HEK293 (cell line): ENCODE data around the gene PMVK.

Experiments used
- ATF2 ChIP-seq: fragments of 450-650 bp; formaldehyde crosslinking; IDR thresholded peaks from 2 replicates; pipeline ENCODE4 v1.5.1; 2016; ENCODE audit warnings: missing biosample characterization, missing genetic modification characterization, low read depth
- CTCF ChIP-seq: fragments of 450-650 bp; formaldehyde crosslinking; IDR thresholded peaks from 2 replicates; pipeline ENCODE4 v1.5.1; 2016; ENCODE audit warnings: missing biosample characterization, missing genetic modification characterization
- INSM2 ChIP-seq: fragments of 450-650 bp; formaldehyde crosslinking; IDR thresholded peaks from 2 replicates; pipeline ENCODE4 v1.5.1; 2016; ENCODE audit warnings: missing biosample characterization, missing genetic modification characterization
- KLF16 ChIP-seq: fragments of 450-650 bp; formaldehyde crosslinking; IDR thresholded peaks from 2 replicates; pipeline ENCODE4 v1.5.1; 2017; ENCODE audit warnings: missing biosample characterization, missing genetic modification characterization
- KLF9 ChIP-seq: fragments of 450-650 bp; formaldehyde crosslinking; IDR thresholded peaks from 2 replicates; pipeline ENCODE4 v1.5.1; 2016; ENCODE audit warnings: missing biosample characterization, missing genetic modification characterization, low read depth
- PBX3 ChIP-seq: sonication (generic); formaldehyde crosslinking; IDR thresholded peaks from 2 replicates; pipeline ENCODE4 v1.8.1; 2022; ENCODE audit warnings: mild to moderate bottlenecking, moderate library complexity, missing genetic modification reagents
- REST ChIP-seq: fragments of 450-650 bp; formaldehyde crosslinking; IDR thresholded peaks from 2 replicates; pipeline ENCODE4 v1.5.1; 2016; ENCODE audit warnings: missing biosample characterization, missing genetic modification characterization
- YY1 ChIP-seq: fragments of 450-650 bp; formaldehyde crosslinking; IDR thresholded peaks from 2 replicates; pipeline ENCODE4 v1.5.1; 2018; ENCODE audit warnings: missing biosample characterization, missing genetic modification characterization
- ZBTB21 ChIP-seq: fragments of 450-650 bp; formaldehyde crosslinking; IDR thresholded peaks from 2 replicates; pipeline ENCODE4 v1.5.1; 2017; ENCODE audit warnings: missing biosample characterization, missing genetic modification characterization
- ZNF776 ChIP-seq: fragments of 450-650 bp; formaldehyde crosslinking; IDR thresholded peaks from 2 replicates; pipeline ENCODE4 v1.5.0; 2017; ENCODE audit warnings: missing biosample characterization, missing genetic modification characterization, borderline replicate concordance

- TF ChIP-seq ZBTB21 (no peak), ATF2 (no peak), KLF16 (no peak), CTCF (tag by site-specific recombination) (no peak), YY1 (tag by site-specific recombination) (no peak), REST (no peak), KLF9 (tag by site-specific recombination) (no peak), ZNF776 (tag by site-specific recombination) (no peak), PBX3 (CRISPR knock-in tag) (no peak), INSM2 (tag by site-specific recombination) (no peak)
These were observed 18.7 kb upstream of the PMVK start for GRCh38 chr1:154955039-154955717.
